GM19025 (cell line): ENCODE data around the gene DNAJC1.
"Not testable (repeated sequence)": the region's sequence is repeated elsewhere in the genome, so short reads cannot be mapped to it uniquely, and the experiment has no call there.

ENCODE experiments used
- ATAC-seq: cut with Tn5 transposase; IDR thresholded peaks from one replicate; pipeline ENCODE4 v1.9.1; 2021; ENCODE audit warnings: mild to moderate bottlenecking, low read depth, moderate library complexity; ENCODE audit not compliant: unreplicated experiment

Gene DNAJC1

DNA sequence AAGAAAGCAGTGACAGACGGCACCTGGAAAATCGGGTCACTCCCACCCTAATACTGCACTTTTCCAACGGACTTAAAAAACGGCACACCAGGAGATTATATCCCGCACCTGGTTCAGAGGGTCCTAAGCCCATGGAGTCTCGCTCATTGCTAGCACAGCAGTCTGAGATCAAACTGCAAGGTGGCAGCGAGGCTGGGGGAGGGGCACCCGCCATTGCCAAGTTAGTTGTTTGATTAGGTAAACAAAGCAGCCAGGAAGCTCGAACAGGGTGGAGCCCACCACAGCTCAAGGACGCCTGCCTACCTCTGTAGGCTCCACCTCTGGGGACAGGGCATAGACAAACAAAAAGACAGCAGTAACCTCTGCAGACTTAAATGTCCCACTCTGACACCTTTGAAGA is 169.0 kb downstream of the DNAJC1 start:
- not testable (repeated sequence) for ATAC-seq

DNA sequence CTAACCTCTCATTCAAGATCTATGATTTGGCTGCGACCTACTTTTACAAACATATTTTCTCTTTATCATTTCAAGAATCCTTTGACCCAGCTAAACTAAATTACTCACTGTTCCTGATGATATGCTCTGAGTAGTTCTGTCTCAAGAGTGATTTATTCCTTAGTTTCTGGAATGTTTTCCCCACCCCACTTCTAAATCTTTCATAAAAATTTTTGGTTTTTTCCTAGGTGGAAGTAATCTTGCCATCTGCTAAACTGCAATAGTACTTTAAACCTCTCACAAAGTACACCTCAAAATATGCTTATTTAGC is 170.8 kb downstream of the DNAJC1 start:
- no peak for ATAC-seq

DNA sequence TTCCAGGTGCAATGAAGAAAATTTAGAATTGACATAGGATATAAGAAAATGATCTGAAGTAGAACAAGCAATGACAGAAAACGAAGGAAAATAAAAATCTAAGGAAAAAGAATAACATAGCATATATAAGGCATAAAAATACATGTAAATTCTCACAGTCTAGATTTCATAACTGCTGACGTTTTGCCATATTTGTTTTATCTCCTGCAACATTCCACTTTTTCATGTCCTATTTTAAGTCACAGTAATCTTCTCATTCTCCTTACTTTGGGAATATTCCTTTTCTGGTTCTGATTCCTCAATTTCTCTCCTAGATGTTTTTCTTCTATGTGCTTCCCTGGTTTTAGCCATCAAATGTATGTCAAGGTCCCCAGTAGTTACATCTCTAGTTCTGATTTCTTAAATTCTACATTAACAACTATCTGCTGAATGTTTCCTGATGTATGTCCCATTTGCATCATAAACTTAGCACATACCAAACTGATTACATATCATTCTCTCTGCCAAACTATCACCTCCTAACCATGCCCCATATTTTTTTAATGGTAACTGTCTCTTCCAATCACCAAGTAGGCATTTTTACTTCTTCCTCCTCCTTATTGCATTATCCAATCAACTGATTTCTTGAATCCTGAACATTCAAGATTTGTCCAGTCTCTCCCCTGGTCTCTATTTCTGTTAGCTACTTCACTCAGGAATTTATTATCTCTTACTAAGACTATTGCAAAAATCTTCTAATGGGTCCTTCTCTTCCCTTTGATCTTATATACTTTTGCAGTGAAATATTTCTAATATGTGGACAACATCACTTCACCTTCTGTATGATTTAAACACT is 171.3 kb downstream of the DNAJC1 start:
- ATAC-seq, result no peak

DNA sequence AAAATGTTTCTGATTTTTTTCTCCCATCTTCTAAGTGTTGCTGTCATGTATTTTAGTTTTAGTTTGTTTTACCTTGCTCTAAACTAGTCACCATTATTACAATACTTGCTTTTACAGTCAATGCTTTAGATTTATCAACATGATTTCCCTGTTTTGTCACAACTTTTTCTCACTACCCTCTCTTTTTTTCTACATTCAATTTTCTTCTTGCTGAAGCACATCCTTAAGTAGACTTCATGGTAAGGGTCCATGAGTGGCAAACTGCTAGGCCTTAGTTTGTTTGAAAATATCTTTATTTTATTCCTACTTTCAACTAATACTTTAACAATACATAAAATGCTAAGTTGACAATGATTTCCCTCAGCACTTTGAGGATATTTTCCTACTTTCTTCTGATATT is 173.5 kb downstream of the DNAJC1 start:
- ATAC-seq, result no peak

DNA sequence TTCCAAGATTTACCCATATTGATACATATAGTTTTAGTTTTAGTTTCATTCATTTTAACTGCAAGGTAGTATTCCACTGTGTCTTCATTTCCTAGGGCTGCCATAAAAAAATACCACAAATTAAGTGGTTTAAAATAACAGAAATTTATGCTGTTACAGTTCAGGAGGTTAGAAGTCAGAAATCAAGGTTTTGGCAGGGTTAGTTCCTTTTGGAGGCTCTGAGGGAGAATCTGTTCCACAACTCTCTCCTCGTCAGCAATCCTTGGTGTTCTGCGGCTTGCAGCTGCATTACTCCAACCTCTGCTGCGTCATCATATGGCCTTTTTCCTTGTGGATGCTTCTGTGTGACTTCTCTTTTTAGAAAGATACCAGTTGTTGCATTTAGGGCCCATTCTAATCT is 176.2 kb downstream of the DNAJC1 start:
- ATAC-seq, result no peak

- no peak for ATAC-seq
Observed at GRCh38 chr10:21826725-21827124, 176.8 kb downstream of the DNAJC1 start.

GRCh38 chr10:21825345-21825744 is 178.2 kb downstream of the DNAJC1 start:
- no peak for ATAC-seq

DNA sequence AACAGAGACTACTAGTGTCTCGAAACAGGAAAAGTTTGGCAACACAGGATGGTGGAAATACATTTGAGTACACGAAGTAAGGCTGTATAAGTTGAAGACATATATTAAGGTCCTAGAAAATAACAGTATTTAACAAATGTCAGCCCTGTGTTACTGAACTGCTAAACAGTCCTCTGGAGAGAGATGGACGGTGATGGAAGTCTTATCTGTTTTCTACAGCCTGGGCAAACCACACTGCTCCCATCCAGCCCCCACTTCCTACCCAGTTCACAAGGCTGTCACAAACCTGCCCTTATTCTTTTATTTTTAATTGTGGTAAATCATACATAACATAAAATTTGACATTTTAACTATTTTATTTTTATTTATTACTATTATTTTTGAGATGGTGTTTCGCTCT is 179.1 kb downstream of the DNAJC1 start:
- ATAC-seq, result no peak

DNA sequence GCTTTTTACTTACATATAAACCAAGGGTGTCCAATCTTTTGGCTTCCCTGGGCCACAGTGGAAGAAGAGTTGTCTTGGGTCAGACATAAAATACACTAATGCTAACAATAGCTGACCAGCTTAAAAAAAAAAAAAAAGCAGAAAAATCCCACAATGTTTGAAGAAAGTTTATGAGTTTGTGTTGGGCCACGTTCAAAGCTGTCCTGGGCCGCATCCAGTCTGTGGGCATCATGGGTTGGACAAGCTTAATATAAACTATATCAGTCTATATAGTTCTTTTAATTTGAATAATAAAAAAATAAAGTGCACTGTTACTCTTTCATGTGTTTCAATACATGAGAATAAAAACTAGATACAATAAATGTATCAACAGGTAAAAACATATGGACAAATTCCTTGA is 179.9 kb downstream of the DNAJC1 start:
- ATAC-seq, result no peak

GRCh38 chr10:21822273-21822672 is 181.3 kb downstream of the DNAJC1 start:
- not testable (repeated sequence) for ATAC-seq

GRCh38 chr10:21820952-21821351 is 182.6 kb downstream of the DNAJC1 start:
- ATAC-seq, result no peak

DNA sequence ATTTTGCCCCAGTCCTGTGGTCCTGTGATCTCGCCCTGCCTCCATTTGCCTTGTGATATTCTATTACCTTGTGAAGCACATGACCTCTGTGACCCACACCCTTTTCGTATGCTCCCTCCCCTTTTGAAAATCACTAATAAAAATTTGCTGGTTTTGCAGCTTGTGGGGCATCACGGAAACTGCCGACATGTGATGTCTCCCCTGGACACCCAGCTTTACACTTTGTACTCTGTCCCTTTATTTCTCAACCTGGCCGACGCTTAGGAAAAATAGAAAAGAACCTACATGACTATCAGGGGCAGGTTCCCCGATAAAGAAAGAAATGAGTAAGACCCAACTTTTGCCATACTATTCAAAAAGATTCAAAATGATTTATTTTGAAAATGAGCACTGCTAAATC is 185.1 kb downstream of the DNAJC1 start:
- not testable (repeated sequence) for ATAC-seq

- no peak for ATAC-seq
Observed at GRCh38 chr10:21814866-21815265, 188.7 kb downstream of the DNAJC1 start.

DNA sequence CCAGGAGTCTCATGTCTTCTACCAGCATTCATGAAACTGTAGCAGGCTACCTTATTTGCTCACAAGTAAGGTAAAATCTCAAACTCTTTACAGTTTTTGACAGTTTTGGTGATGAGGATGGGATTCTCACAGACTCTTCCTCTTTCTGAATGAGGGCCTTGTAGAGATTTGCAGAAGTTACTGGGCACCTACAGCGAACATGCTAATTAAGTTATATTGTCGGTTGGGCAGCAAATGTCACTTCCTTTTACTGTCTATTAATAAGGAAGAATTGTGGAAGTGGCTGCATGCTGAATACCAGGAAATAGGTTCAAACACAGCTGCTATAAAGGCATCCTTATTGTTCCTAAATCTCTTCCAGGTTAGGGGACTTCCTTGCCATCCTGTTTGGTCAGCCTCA is 189.6 kb downstream of the DNAJC1 start:
- no peak for ATAC-seq

- no peak for ATAC-seq
Observed at GRCh38 chr10:21811245-21811585, 192.3 kb downstream of the DNAJC1 start.

DNA sequence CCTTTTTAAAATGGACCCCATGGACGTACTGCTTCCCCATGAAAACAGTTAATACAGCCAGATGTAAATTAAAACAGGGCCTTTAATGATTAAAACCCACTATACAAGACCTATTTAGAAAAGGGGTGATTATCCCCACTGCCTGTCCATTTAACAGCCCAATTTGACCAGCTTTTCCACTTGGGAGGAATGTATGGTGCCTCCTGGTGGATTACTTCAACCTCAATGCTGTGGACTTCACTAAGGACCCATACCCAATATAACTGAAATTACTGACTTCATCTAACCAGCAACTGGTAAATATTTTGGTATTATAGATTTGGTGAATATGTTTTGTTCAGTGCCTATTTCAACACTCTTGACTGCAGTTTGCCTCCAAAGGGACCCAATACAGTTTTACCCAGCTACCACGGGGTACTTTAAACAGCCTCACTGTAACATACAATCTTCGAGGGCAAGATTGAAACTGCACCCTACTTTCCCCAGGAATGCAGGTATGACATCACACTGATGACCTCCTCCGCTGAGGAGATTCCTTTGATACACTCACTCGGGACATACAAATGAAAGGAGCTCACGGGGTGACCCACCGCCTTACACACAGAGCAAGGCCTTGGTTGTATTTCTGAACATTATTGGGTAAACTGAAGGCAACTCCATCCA is 192.8 kb downstream of the DNAJC1 start:
- ATAC-seq, result no peak

DNA sequence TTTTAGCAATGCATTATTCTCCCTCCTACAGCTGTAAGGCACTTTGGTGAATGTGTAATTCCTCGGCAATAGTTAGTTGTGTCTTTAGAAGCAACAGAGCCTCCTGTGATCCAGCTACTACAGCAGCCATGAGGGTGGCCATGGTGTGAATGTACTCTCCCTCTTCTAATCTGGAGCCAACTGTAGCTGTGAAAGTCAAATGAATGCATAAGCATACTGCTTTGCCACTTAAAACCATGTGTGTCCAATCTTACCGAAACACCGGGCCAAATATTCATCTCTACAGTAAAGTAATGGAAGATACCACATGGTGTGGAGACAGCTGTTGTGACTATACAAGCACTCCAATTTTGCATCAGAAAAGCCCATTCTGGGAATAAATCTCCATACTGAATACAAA is 195.0 kb downstream of the DNAJC1 start:
- no peak for ATAC-seq

GRCh38 chr10:21807180-21807579 is 196.3 kb downstream of the DNAJC1 start:
- ATAC-seq, result no peak

DNA sequence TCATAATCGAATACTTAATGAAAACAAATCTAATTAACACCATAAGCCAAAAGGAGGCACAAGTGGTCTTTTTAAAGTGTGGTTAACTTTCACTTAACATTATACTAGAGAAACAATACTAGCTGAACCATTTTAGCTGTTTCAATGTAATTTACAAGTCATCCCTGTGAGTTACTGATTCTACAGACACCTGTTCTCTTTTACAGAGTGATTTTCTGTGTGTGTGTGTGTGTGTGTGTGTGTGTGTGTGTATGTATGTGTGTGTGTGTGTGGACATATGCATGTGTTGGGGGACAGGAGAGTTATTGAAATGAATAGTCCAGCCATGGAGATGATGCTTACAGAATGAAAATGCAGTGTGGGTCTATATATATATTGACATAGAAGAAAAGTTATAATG is 200.2 kb downstream of the DNAJC1 start:
- ATAC-seq, result no peak

- ATAC-seq, result no peak
Observed at GRCh38 chr10:21801609-21802008, 201.9 kb downstream of the DNAJC1 start.

DNA sequence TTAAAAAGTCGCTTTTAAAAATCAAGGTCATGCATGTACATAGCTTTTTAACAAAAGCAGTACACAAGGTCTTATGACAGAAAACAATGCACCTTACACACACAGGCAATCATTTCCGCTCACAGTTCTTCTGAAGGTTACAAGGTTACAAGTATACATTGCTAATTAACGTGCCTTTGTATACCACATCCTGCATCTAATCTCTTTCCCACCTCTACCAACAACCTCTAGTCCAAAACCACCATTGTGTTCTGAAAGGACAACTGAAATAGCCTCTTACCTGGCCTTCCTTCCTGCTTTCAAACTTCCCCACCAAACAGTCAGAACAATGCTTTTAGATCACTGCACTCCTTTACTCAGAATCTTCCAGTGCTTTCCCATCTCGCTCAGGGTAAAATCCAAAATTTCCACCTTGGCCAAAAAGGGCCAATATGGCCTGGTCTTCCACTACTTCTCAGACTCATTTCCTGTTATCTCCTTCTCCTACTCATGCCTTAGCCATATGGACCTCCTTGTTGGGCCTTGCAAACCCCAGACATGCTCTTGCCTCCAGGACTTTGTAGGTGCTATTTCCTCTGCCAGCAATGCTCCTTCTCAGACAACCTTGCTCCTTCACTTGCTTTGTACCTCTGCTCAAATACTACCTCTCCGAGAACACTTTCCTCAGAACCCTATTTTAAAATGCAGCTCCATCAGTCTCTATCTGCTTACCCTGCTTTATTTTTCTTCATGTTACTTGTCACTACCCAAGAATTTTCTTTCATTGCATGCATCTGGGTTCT is 205.4 kb downstream of the DNAJC1 start:
- no peak for ATAC-seq

GRCh38 chr10:21797533-21797932 is 206.0 kb downstream of the DNAJC1 start:
- no peak for ATAC-seq
